Activated naive CD8-positive, alpha-beta T cell treated with anti-CD3 and anti-CD28 coated beads for 36 hours (primary cell): ENCODE data around the gene RACK1. TPM values are rescaled to one million over a fixed set of nuclear protein-coding genes. Genes with fewer than 3 reads are reported as not detected.

ENCODE experiments used
- DNase-seq: peaks from one replicate; pipeline ENCODE4 v3.0.0; 2021
- H3K27ac Mint-ChIP-seq: one replicate; pipeline ENCODE4 v1.8.0; 2022; ENCODE audit warnings: mild to moderate bottlenecking, moderate library complexity, mixed read lengths
- H3K27me3 Mint-ChIP-seq: one replicate; pipeline ENCODE4 v1.8.0; 2022; ENCODE audit warnings: mild to moderate bottlenecking, mixed read lengths
- H3K36me3 Mint-ChIP-seq: one replicate; pipeline ENCODE4 v1.8.0; 2021; ENCODE audit warnings: mild to moderate bottlenecking, mixed read lengths
- H3K4me1 Mint-ChIP-seq: one replicate; pipeline ENCODE4 v1.8.0; 2021; ENCODE audit warnings: mixed read lengths
- H3K4me3 Mint-ChIP-seq: one replicate; pipeline ENCODE4 v1.8.0; 2022; ENCODE audit warnings: mild to moderate bottlenecking, moderate library complexity, mixed read lengths
- H3K9me3 Mint-ChIP-seq: one replicate; pipeline ENCODE4 v1.8.0; 2022; ENCODE audit warnings: mixed read lengths
- total RNA-seq, 2 experiments: library from RNA; stranded (reverse); gene quantifications; one replicate each; pipeline ENCODE4 v1.2.3, GENCODE V29; 2021

Gene RACK1
- total RNA-seq, 2 experiments from 2014 or later: 2,517 to 2,594 TPM

- peaks cover 17% of the 10 kb centered on the region for H3K36me3 Mint-ChIP-seq
- no peak overlapping the region for H3K4me3 Mint-ChIP-seq
- H3K27me3 Mint-ChIP-seq: no peaks in the 10 kb centered on the region
- H3K27ac Mint-ChIP-seq: peak overlapping the region; percentile 21
- no peaks in the 10 kb centered on the region for H3K9me3 Mint-ChIP-seq
- peaks cover 31% of the 10 kb centered on the region for H3K4me1 Mint-ChIP-seq
- no peak for DNase-seq
Observed at GRCh38 chr5:181230551-181230950, 13.2 kb downstream of the RACK1 start.

- Mint-ChIP-seq H3K9me3 (no peaks in the 10 kb centered on the region), H3K4me3 (no peak overlapping the region), H3K27ac (peak overlapping the region; percentile 36), H3K4me1 (peaks cover 30% of the 10 kb centered on the region), H3K36me3 (peaks cover 15% of the 10 kb centered on the region), H3K27me3 (no peaks in the 10 kb centered on the region)
- no peak for DNase-seq
Observed at GRCh38 chr5:181229996-181230395, 13.7 kb downstream of the RACK1 start.

GRCh38 chr5:181224390-181225229 lies 19.1 kb downstream of the RACK1 start:
- Mint-ChIP-seq H3K36me3 (peaks cover 25% of the 10 kb centered on the region), H3K9me3 (no peaks in the 10 kb centered on the region), H3K27ac (peak overlapping the region; percentile 98), H3K4me3 (peak overlapping the region; percentile 100), H3K4me1 (peaks cover 42% of the 10 kb centered on the region), H3K27me3 (peaks cover 13% of the 10 kb centered on the region)
- peak; percentile 54 for DNase-seq

- no peaks in the 10 kb centered on the region for H3K9me3 Mint-ChIP-seq
- peaks cover 19% of the 10 kb centered on the region for H3K36me3 Mint-ChIP-seq
- H3K27ac Mint-ChIP-seq: peak overlapping the region; percentile 98
- peaks cover 37% of the 10 kb centered on the region for H3K4me1 Mint-ChIP-seq
- peak overlapping the region; percentile 100 for H3K4me3 Mint-ChIP-seq
- peaks cover 13% of the 10 kb centered on the region for H3K27me3 Mint-ChIP-seq
- peak; percentile 66 for DNase-seq
Observed at GRCh38 chr5:181223729-181224389, 19.8 kb downstream of the RACK1 start.

GRCh38 chr5:181223058-181223728 lies 20.5 kb downstream of the RACK1 start, which contains the start of gene TRIM41:
Gene TRIM41, plus strand, starts transcription at chr5:181223281. Its CDS starts 719 bp downstream, at chr5:181224000.
- Mint-ChIP-seq H3K27me3 (peaks cover 17% of the 10 kb centered on the region), H3K4me1 (peaks cover 40% of the 10 kb centered on the region), H3K36me3 (peaks cover 21% of the 10 kb centered on the region), H3K4me3 (peak within 1 kb of the TSS; percentile 100), H3K27ac (peak within 1 kb of the TSS; percentile 98), H3K9me3 (peaks cover under 1% of the 10 kb centered on the region)
- DNase-seq: peak; percentile 98

- peaks cover 46% of the 10 kb centered on the region for H3K4me1 Mint-ChIP-seq
- peaks cover 20% of the 10 kb centered on the region for H3K27me3 Mint-ChIP-seq
- no peak for DNase-seq
- H3K4me3 Mint-ChIP-seq: peak overlapping the region; percentile 100
- peaks cover 2% of the 10 kb centered on the region for H3K9me3 Mint-ChIP-seq
- H3K36me3 Mint-ChIP-seq: peaks cover 23% of the 10 kb centered on the region
- peak overlapping the region; percentile 98 for H3K27ac Mint-ChIP-seq
Observed at GRCh38 chr5:181222630-181223057, 21.1 kb downstream of the RACK1 start.

- Mint-ChIP-seq H3K27me3 (peaks cover 20% of the 10 kb centered on the region), H3K4me3 (peak overlapping the region; percentile 100), H3K9me3 (peaks cover 2% of the 10 kb centered on the region), H3K4me1 (peaks cover 47% of the 10 kb centered on the region), H3K27ac (peak overlapping the region; percentile 98), H3K36me3 (peaks cover 22% of the 10 kb centered on the region)
- peak; percentile 92 for DNase-seq
Observed at GRCh38 chr5:181221792-181222629, 21.7 kb downstream of the RACK1 start.

- peaks cover 20% of the 10 kb centered on the region for H3K27me3 Mint-ChIP-seq
- DNase-seq: peak; percentile 72
- H3K36me3 Mint-ChIP-seq: peaks cover 21% of the 10 kb centered on the region
- peak overlapping the region; percentile 98 for H3K27ac Mint-ChIP-seq
- H3K9me3 Mint-ChIP-seq: peaks cover 2% of the 10 kb centered on the region
- peak overlapping the region; percentile 100 for H3K4me3 Mint-ChIP-seq
- peaks cover 46% of the 10 kb centered on the region for H3K4me1 Mint-ChIP-seq
Observed at GRCh38 chr5:181221105-181221791, 22.5 kb downstream of the RACK1 start.

- Mint-ChIP-seq H3K4me1 (peaks cover 41% of the 10 kb centered on the region), H3K4me3 (peak overlapping the region; percentile 51), H3K9me3 (peaks cover 2% of the 10 kb centered on the region), H3K27ac (no peak overlapping the region), H3K27me3 (peaks cover 20% of the 10 kb centered on the region), H3K36me3 (peaks cover 19% of the 10 kb centered on the region)
- no peak for DNase-seq
Observed at GRCh38 chr5:181220178-181220515, 23.6 kb downstream of the RACK1 start.

GRCh38 chr5:181219262-181220177 lies 24.2 kb downstream of the RACK1 start:
- DNase-seq: no peak
- Mint-ChIP-seq H3K4me3 (peak overlapping the region; percentile 51), H3K27ac (no peak overlapping the region), H3K4me1 (peaks cover 41% of the 10 kb centered on the region), H3K27me3 (peaks cover 20% of the 10 kb centered on the region), H3K36me3 (peaks cover 16% of the 10 kb centered on the region), H3K9me3 (peaks cover 2% of the 10 kb centered on the region)

GRCh38 chr5:181218795-181219124 lies 24.9 kb downstream of the RACK1 start:
- H3K27me3 Mint-ChIP-seq: peaks cover 20% of the 10 kb centered on the region
- H3K9me3 Mint-ChIP-seq: peaks cover 2% of the 10 kb centered on the region
- H3K4me3 Mint-ChIP-seq: peak overlapping the region; percentile 82
- peaks cover 41% of the 10 kb centered on the region for H3K4me1 Mint-ChIP-seq
- H3K36me3 Mint-ChIP-seq: peaks cover 9% of the 10 kb centered on the region
- H3K27ac Mint-ChIP-seq: no peak overlapping the region
- no peak for DNase-seq

- Mint-ChIP-seq H3K27ac (peak overlapping the region; percentile 70), H3K9me3 (peaks cover 2% of the 10 kb centered on the region), H3K4me3 (peak overlapping the region; percentile 82), H3K36me3 (peaks cover 9% of the 10 kb centered on the region), H3K27me3 (peaks cover 20% of the 10 kb centered on the region), H3K4me1 (peaks cover 41% of the 10 kb centered on the region)
- no peak for DNase-seq
Observed at GRCh38 chr5:181217803-181218062, 26.0 kb downstream of the RACK1 start.

GRCh38 chr5:181217111-181217802 lies 26.4 kb downstream of the RACK1 start:
- peaks cover 8% of the 10 kb centered on the region for H3K36me3 Mint-ChIP-seq
- H3K27me3 Mint-ChIP-seq: peaks cover 18% of the 10 kb centered on the region
- peaks cover 2% of the 10 kb centered on the region for H3K9me3 Mint-ChIP-seq
- peak overlapping the region; percentile 70 for H3K27ac Mint-ChIP-seq
- DNase-seq: peak; percentile 70
- peaks cover 39% of the 10 kb centered on the region for H3K4me1 Mint-ChIP-seq
- peak overlapping the region; percentile 82 for H3K4me3 Mint-ChIP-seq
